HG03280 (cell line): Measurements from ENCODE around the gene PRKAR2B.

Experiments
- ATAC-seq: cut with Tn5 transposase; IDR thresholded peaks from one replicate; pipeline ENCODE4 v1.9.1; 2021; ENCODE audit warnings: mild to moderate bottlenecking, moderate library complexity; ENCODE audit not compliant: unreplicated experiment

PRKAR2B gene

GRCh38 chr7:107044347-107045194 lies at the start of gene PRKAR2B:
TSS of gene PRKAR2B (plus strand) at chr7:107044705. CDS start at chr7:107044908, 203 bp downstream.
- ATAC-seq = peak; percentile 89

- ATAC-seq = no peak
These were observed 49.7 kb upstream of the PRKAR2B start for GRCh38 chr7:106994833-106995232.

- ATAC-seq = no peak
These were observed 46.8 kb upstream of the PRKAR2B start for GRCh38 chr7:106997487-106998271.

GRCh38 chr7:106999023-106999422 lies 45.5 kb upstream of the PRKAR2B start:
- ATAC-seq = no peak

GRCh38 chr7:107001490-107001889 lies 43.0 kb upstream of the PRKAR2B start:
- no peak for ATAC-seq

- no peak for ATAC-seq
These were observed 42.4 kb upstream of the PRKAR2B start for GRCh38 chr7:107002126-107002525.

GRCh38 chr7:107002529-107002998 lies 41.9 kb upstream of the PRKAR2B start:
- ATAC-seq = no peak

GRCh38 chr7:107007007-107007891 lies 37.3 kb upstream of the PRKAR2B start:
- ATAC-seq = no peak

GRCh38 chr7:107007892-107008287 lies 36.6 kb upstream of the PRKAR2B start:
- ATAC-seq = no peak

GRCh38 chr7:107009846-107010203 lies 34.7 kb upstream of the PRKAR2B start:
- no peak for ATAC-seq

- no peak for ATAC-seq
These were observed 31.8 kb upstream of the PRKAR2B start for GRCh38 chr7:107012691-107013090.

- no peak for ATAC-seq
These were observed 30.0 kb upstream of the PRKAR2B start for GRCh38 chr7:107014387-107015023.

- ATAC-seq = no peak
These were observed 28.2 kb upstream of the PRKAR2B start for GRCh38 chr7:107016312-107016711.

GRCh38 chr7:107017965-107018719 lies 26.4 kb upstream of the PRKAR2B start:
- ATAC-seq = no peak

- ATAC-seq = no peak
These were observed 24.1 kb upstream of the PRKAR2B start for GRCh38 chr7:107020400-107020799.

GRCh38 chr7:107021600-107021999 lies 22.9 kb upstream of the PRKAR2B start:
- no peak for ATAC-seq

GRCh38 chr7:107023522-107024151 lies 20.9 kb upstream of the PRKAR2B start:
- no peak for ATAC-seq

- ATAC-seq = no peak
These were observed 19.6 kb upstream of the PRKAR2B start for GRCh38 chr7:107024906-107025305.

GRCh38 chr7:107025449-107026103 lies 18.9 kb upstream of the PRKAR2B start:
- no peak for ATAC-seq
